Endothelial cell of umbilical vein (primary cell): Measurements from ENCODE around the gene CMIP.

Experiments used
- CTCF ChIP-seq, 2 donors: IDR thresholded peaks; 1 replicate in 1 of 2; 2 replicates in 1 of 2; pipeline ENCODE4 v1.5.1; 2011; ENCODE audit warnings: low read length in 2 of 2, mild to moderate bottlenecking in 2 of 2, moderate library complexity in 2 of 2, control low read depth in 1 of 2, inconsistent platforms in 1 of 2, low read depth in 1 of 2; ENCODE audit not compliant: insufficient read depth in 1 of 2; ENCODE audit errors: extremely low read depth in 1 of 2
- EZH2 ChIP-seq: IDR thresholded peaks from 2 replicates; pipeline ENCODE4 v1.6.1; 2012; ENCODE audit warnings: borderline replicate concordance, low read depth, mild to moderate bottlenecking, moderate library complexity, low read length, inconsistent platforms; ENCODE audit not compliant: severe bottlenecking
- MAX ChIP-seq: IDR thresholded peaks from 2 replicates; pipeline ENCODE4 v1.6.1; 2011; ENCODE audit not compliant: insufficient read depth, insufficient read length
- POLR2A ChIP-seq: IDR thresholded peaks from 2 replicates; pipeline ENCODE4 v1.6.1; 2012; ENCODE audit warnings: low read depth, mild to moderate bottlenecking, control low read depth, low read length

- TF ChIP-seq POLR2A = no peak
- TF ChIP-seq CTCF (IDR thresholded peaks at IDR 0.05; ENCODE audit: extremely low read depth in 1 of 2, insufficient read depth in 1 of 2, low read depth in 1 of 2, low read length in 2 of 2) = no peak
- no peak for TF ChIP-seq EZH2
- no peak for TF ChIP-seq MAX
Observed at GRCh38 chr16:81586977-81587625, 142.5 kb downstream of the CMIP start.
